ENCODE data around the gene FEM1B. TPM values are rescaled to one million over a fixed set of nuclear protein-coding genes. Genes with fewer than 3 reads are reported as not detected.

Gene FEM1B
- total and polyA plus RNA-seq, 3 donors from 2014 or later = 65.8 to 122 (median 86.3) TPM

- no peaks in the 10 kb centered on the region for H3K9me3 ChIP-seq
- intact Hi-C loops (cut with DNase I; ENCODE audit: low total_unique reads) = no loop called here
- WGBS, 2 donors = 89 to 92% methylated on average over 4 of the region's 4 CpGs
- DNase-seq = no peak
- no peaks in the 10 kb centered on the region for H3K36me3 ChIP-seq (ENCODE audit: low read depth, missing control alignments)
- no peaks in the 10 kb centered on the region for H3K27me3 ChIP-seq
- H3K4me1 ChIP-seq = peaks cover 4% of the 10 kb centered on the region
- no peak overlapping the region for H3K27ac ChIP-seq
- TF ChIP-seq CTCF (IDR thresholded peaks at IDR 0.05) (no peak), POLR2A (IDR thresholded peaks at IDR 0.05) (no peak)
- H3K4me3 ChIP-seq = no peak overlapping the region
Observed at GRCh38 chr15:68325726-68326125, 48.2 kb downstream of the FEM1B start.

GRCh38 chr15:68326711-68327354 lies 49.3 kb downstream of the FEM1B start:
- H3K36me3 ChIP-seq (ENCODE audit: low read depth, missing control alignments) = no peaks in the 10 kb centered on the region
- H3K4me3 ChIP-seq = no peak overlapping the region
- no peak overlapping the region for H3K27ac ChIP-seq
- TF ChIP-seq POLR2A (IDR thresholded peaks at IDR 0.05) (no peak), CTCF (IDR thresholded peaks at IDR 0.05) (no peak)
- intact Hi-C loops (cut with DNase I; ENCODE audit: low total_unique reads) = no loop called here
- DNase-seq = no peak
- H3K27me3 ChIP-seq = no peaks in the 10 kb centered on the region
- peaks cover 8% of the 10 kb centered on the region for H3K4me1 ChIP-seq
- no peaks in the 10 kb centered on the region for H3K9me3 ChIP-seq
- 87 to 88% methylated on average over 11 of the region's 11 CpGs for WGBS, 2 donors

GRCh38 chr15:68328443-68328842 lies 50.9 kb downstream of the FEM1B start:
- Histone ChIP-seq H3K4me1 (peaks cover 12% of the 10 kb centered on the region), H3K27ac (no peak overlapping the region), H3K4me3 (no peak overlapping the region), H3K27me3 (no peaks in the 10 kb centered on the region), H3K36me3 (ENCODE audit: low read depth, missing control alignments) (no peaks in the 10 kb centered on the region), H3K9me3 (no peaks in the 10 kb centered on the region)
- TF ChIP-seq POLR2A (IDR thresholded peaks at IDR 0.05) = no peak
- TF ChIP-seq CTCF (IDR thresholded peaks at IDR 0.05) = no peak
- intact Hi-C loops (cut with DNase I; ENCODE audit: low total_unique reads) = no loop called here
- WGBS, 2 donors = 80 to 90% methylated on average over 8 of the region's 8 CpGs
- DNase-seq = no peak

DNA sequence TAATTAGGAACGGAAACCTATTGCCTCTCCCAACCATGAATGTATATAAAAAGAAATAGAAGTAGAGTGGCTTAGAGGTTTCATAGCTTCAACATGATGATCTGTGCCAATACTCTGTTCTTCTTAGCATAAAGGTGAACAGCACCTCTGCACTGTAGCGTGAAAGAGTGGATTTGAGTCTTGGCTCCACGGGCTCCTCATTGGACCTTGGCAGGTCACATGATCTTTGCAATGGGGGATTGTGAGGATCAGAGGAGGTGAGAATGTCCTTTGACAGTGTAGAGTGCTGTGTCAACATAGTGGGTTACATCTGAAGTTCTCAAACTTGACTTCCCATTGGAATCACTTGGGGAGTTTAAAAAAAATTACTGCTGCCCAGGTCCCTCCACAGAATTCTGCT lies 51.4 kb downstream of the FEM1B start:
- H3K27me3 ChIP-seq = no peaks in the 10 kb centered on the region
- TF ChIP-seq POLR2A (IDR thresholded peaks at IDR 0.05) (no peak), CTCF (IDR thresholded peaks at IDR 0.05) (no peak)
- 92 to 96% methylated on average over 3 of the region's 3 CpGs for WGBS, 2 donors
- no peaks in the 10 kb centered on the region for H3K36me3 ChIP-seq (ENCODE audit: low read depth, missing control alignments)
- H3K9me3 ChIP-seq = no peaks in the 10 kb centered on the region
- H3K27ac ChIP-seq = no peak overlapping the region
- intact Hi-C loops (cut with DNase I; ENCODE audit: low total_unique reads) = no loop called here
- no peak for DNase-seq
- peaks cover 15% of the 10 kb centered on the region for H3K4me1 ChIP-seq
- H3K4me3 ChIP-seq = no peak overlapping the region

DNA sequence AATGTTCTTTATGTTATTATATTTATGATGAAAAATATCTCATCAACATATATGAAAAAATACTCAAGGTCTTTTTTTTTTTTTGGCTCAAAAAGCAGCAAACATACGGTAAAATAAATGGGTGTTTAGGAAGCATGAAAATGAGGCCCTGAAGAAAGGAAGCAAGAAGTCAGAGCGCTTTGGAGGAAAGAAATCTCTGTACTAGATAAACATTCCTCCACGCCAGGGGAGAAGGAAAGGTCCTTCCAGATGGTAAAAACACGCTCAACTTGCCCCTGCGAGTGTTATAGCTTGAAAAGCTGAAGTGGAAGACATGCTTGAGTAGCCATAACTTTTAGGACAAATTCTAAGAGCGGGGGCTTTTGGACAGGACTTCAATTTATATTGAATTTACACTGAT lies 52.9 kb downstream of the FEM1B start:
- DNase-seq = no peak
- Histone ChIP-seq H3K4me1 (peaks cover 19% of the 10 kb centered on the region), H3K27me3 (no peaks in the 10 kb centered on the region), H3K9me3 (no peaks in the 10 kb centered on the region), H3K27ac (no peak overlapping the region), H3K4me3 (no peak overlapping the region), H3K36me3 (ENCODE audit: low read depth, missing control alignments) (no peaks in the 10 kb centered on the region)
- WGBS, 2 donors = 51 to 52% methylated on average over 6 of the region's 6 CpGs
- TF ChIP-seq POLR2A (IDR thresholded peaks at IDR 0.05) (no peak), CTCF (IDR thresholded peaks at IDR 0.05) (no peak)
- intact Hi-C loops (cut with DNase I; ENCODE audit: low total_unique reads) = no loop called here

All from testis (tissue), 3 donors.